Measurements from ENCODE around the gene TMEM219.

GRCh38 chr16:29986931-29987330 lies 25.1 kb downstream of the TMEM219 start:
- TF ChIP-seq CTCF (IDR thresholded peaks at IDR 0.05; ENCODE audit: low read length) (no peak), EZH2 (IDR thresholded peaks at IDR 0.05; ENCODE audit: borderline replicate concordance, low read length) (no peak)
